ENCODE data around the gene CRYBA1.
"Not testable (repeated sequence)": the region's sequence is repeated elsewhere in the genome, so short reads cannot be mapped to it uniquely, and the experiment has no call there.

DNA sequence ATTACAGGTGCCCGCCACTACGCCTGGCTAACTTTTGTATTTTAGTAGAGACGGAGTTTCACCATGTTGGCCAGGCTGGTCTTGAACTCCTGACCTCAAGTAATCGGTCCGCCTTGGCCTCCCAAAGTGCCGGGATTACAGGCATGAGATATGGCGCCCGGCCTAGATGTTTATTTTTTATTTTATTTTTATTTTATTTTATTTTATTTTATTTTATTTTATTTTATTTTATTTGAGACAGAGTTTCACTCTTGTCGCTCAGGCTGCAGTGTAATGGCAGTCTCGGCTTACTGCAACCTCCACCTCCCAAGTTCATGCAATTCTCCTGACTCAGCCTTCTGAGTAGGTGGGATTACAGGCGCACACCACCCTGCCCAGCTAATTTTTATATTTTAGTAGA, 25.3 kb upstream of the CRYBA1 start:
- TF ChIP-seq, protein P1, sequence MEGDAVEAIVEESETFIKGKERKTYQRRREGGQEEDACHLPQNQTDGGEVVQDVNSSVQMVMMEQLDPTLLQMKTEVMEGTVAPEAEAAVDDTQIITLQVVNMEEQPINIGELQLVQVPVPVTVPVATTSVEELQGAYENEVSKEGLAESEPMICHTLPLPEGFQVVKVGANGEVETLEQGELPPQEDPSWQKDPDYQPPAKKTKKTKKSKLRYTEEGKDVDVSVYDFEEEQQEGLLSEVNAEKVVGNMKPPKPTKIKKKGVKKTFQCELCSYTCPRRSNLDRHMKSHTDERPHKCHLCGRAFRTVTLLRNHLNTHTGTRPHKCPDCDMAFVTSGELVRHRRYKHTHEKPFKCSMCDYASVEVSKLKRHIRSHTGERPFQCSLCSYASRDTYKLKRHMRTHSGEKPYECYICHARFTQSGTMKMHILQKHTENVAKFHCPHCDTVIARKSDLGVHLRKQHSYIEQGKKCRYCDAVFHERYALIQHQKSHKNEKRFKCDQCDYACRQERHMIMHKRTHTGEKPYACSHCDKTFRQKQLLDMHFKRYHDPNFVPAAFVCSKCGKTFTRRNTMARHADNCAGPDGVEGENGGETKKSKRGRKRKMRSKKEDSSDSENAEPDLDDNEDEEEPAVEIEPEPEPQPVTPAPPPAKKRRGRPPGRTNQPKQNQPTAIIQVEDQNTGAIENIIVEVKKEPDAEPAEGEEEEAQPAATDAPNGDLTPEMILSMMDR (IDR thresholded peaks at IDR 0.05): not testable (repeated sequence)
- TF ChIP-seq POLR2AphosphoS5, POLR2A (IDR thresholded peaks at IDR 0.05): not testable (repeated sequence)

Data from gastroesophageal sphincter (tissue), 3 donors.